GM18907 (cell line): ENCODE data around the gene TTC39A.
"Not testable (repeated sequence)": the region's sequence is repeated elsewhere in the genome, so short reads cannot be mapped to it uniquely, and the experiment has no call there.

Experiments used
- ATAC-seq: cut with Tn5 transposase; IDR thresholded peaks from one replicate; pipeline ENCODE4 v1.9.1; 2021; ENCODE audit warnings: mild to moderate bottlenecking, moderate library complexity; ENCODE audit not compliant: unreplicated experiment

TTC39A gene

DNA sequence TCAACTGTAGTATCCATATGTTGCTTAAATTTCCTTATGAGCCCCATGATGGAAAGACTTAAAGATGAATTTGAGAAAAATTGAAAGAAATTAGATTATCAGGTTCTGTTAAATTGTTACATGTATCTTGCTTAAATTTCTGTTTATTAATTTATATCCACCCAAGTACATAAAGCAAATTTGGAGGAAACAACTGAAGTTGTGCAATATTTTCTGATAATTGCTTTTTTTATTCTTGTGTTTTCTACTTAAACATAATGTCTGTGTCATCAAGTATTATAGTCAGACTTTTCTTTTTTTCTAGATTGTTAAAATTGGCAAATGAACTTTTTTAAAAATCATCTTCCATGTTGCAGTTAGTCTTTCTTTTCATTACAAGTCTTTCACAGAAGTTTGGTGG is 57.4 kb downstream of the TTC39A start:
- ATAC-seq: no peak

DNA sequence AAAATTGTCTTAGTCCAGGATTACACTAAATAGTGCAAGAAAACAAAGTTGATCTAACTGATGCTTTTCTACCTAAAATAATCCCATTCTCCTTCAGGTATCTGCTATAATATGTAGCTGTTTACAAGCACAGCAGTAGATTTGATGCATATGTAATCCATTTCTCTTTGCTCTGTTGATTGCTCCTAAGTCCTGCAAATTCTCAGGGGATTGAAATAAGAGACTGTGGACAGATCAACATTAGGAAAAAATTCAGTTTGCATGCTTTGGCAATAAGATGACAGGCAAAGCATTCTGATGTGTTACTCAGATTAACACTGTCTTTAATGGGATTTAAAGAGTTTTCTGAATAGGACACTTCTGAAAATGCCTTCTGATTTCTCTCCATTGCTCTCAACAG is 59.6 kb downstream of the TTC39A start:
- no peak for ATAC-seq

DNA sequence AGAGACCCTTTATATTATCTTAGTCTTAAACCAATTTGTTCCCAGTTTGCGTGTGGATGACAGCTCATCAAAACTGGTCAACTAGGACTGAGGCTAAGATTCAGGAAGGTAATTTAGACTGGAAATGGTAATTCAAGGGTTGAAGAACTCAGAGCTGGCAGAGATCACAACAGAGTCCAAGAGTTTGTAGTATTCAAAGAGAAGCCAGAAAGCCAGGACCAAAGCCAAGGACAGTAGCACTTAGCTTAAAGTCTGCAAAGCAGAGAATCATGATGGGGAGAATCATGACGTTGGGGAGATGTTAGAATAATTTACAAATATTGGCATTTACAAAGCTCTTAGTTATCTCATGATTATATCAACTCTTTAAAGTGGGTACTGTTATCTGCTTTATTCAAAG is 61.7 kb downstream of the TTC39A start:
- peak; percentile 24 for ATAC-seq

DNA sequence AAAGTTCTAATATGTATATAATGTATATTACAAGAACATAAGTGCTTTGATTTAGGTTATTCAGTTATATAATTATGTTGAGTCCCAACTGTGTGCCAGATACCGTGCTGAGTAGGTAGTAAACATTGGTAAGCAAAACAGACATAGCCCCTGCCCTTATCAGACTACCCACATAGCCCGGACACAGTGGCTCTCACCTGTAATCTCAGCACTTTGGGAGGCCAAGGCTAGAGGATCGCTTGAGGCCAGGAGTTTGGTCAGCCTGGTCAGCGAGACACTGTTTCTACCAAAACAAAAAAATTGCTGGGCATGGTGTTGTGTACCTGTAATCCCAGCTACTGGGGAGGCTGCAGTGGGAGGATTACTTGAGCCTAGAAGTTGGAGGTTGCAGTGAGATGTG is 63.6 kb downstream of the TTC39A start:
- no peak for ATAC-seq

DNA sequence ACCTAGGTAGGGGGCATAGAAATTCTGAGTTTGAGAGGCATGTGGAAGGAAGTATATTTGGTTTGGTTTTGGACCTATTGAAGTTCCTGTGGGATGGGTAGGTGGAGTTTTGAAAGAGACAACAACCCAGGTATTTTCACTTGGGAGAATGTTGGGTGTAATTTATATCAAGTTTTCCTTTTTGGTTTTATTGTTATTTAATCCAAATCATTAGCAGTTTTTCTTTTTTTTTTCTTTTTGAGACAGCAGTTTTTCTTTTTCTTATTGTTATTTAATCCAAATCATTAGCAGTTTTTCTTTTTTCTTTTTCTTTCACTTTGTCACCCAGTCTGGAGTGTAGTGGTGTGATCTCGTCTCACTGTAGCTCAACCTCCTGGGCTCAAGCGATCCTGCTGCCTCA is 64.2 kb downstream of the TTC39A start:
- ATAC-seq: no peak

DNA sequence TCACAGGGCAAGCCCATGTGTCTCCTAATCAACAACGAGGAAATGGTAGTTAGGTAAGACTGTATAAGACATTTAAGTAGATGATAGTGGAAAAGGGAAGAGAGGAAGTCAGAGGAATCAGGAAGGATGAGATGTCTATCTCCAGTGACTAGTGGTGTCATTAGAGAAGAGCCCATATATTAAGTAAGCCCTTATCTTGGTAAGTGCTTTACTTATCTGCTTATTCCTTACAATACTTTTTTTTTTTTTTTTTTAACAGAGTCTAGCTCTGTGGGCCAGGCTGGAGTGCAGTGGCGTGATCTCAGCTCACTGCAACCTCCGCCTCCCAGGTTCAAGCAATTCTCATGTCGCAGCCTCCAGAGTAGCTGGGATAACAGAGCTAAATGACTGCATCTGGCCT is 64.7 kb downstream of the TTC39A start:
- ATAC-seq: no peak

DNA sequence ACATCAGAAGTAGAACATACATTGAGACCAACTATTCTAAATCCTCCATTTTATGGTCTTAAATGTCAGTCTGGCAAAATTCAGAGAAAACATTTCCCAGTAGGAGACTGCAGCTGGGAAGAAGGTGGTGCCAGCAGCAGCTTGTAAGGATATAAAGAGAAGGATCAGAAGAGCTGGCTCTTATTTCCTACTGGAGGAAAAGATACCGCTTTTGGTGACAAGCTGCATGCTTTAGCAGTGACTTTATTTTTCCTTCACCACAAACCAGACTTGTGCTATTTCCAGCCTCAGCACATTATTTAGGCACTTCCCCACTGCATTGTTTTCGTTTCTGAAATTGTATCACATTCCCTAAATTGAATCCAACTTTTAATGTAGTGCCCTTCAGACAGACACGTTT is 65.9 kb downstream of the TTC39A start:
- ATAC-seq: no peak

DNA sequence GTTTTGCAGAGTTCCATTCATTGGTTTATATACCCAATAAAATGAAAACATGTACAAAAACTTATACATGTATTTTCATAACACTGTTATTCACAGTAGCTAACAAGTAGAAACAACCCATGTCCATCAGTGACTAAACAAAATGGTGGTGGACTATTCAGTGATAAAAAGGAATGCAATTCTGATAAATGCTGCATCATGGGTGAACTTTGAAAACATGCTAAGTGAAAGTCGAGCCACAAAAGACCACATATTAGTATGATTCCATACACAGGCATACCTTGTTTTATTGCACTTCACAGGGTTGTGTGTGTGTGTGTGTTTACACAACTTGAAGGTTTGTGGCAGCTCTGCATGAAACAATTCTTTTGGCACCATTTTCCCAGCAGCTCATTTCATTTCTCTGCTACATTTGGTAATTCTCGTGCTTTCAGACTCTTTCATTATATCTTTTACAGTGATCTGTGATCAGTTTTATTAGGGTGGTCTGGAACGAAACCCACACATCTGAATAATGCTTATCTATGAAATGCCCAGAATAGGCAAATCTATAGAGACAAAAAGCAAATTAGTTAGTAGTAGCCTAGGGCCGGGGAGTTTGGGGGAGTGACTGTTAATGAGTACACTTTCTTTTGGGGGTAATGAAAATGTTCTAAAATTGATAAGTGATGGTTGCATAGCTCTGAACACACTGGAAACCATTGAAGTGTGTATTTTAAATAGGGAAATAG is 67.0 kb downstream of the TTC39A start:
- no peak for ATAC-seq

DNA sequence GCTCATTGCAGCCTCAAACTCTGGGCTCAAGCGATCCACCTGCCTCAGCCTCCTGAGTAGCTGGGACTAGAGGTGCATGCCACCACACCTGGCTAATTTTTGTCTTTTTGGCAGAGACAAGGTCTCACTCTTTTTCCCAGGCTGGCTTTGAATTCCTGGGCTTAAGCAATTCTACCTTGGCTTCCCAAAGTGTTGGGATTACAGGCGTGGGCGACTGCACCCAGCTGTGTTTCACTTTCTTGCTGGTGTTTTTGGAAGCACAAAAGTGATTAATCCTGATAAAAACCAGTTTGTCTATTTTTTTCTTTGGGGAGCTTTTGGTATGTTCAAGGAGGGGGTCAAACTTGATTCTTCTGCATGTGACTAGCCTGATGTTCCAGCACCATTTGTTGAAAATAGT is 75.0 kb downstream of the TTC39A start:
- no peak for ATAC-seq

DNA sequence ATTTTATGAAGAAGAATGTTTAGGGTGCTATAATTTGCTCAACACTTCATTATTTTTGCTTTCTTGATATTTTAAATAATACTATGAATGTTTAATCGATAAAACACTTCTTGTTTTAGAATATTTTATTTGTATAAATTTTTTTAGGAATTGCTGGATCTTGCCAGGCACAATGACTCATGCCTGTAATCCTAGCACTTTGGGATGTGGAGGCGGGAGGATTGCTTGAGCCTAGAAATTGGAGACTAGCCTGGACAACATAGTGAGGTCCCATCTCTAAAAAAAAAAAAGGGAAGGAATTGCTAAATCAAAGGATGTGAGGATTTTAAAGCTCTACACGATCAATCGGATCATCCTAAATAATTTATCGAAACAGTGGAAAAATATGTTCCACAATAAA is 76.7 kb downstream of the TTC39A start:
- ATAC-seq: no peak

DNA sequence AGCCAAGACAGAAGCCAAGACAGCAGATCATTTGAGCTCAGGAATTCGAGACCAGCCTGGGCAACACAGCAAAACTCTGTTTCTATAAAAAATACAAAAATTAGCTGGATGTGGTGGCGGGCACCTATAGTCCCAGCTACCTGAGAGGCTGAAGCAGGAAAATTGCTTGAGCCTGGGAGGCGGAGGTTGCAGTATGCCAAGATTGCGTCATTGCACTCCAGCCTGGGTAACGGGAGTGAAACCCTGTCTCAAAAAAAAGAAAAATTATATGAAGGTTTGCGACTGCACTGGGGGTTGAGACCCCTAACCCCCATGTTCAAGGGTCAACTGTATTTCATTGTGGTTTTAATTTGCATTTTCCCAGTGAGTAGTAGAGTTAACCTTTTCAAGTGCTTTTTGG is 78.0 kb downstream of the TTC39A start:
- no peak for ATAC-seq

DNA sequence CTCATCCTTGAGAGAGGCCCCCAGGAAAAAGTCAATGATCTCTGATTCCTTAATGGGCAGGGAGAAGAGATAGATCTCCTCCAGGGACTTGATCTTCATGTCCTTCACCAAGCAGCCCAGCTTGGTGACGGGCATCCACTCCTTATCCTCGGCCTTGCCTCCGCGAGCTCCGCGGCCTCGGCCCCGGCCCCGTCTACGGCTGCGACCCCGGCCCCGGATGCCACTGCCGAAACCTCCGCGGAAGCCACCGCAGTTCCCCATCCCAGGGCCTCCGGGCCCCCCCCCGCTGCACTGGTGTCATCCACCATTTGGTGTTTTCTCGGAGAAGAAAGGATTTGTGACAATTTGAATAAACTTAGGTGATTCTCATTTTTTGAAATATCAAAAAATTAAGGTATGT is 79.2 kb downstream of the TTC39A start:
- not testable (repeated sequence) for ATAC-seq

DNA sequence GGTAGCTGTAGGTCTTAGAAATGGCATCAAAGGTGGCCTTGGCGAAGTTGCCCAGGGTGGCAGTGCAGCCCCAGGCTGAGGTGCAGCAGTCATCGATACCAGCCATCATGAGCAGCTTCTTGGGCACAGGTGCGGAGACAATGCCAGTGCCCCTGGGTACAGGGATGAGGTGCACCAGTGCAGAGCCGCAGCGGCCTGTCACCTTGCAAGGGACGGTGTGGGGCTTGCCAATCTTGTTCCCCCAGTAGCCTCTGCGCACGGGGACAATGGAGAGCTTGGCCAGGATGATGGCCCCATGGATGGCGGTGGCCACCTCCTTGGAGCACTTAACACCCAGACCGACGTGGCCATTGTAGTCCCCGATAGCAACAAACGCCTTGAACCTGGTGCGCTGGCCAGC is 79.6 kb downstream of the TTC39A start:
- not testable (repeated sequence) for ATAC-seq

DNA sequence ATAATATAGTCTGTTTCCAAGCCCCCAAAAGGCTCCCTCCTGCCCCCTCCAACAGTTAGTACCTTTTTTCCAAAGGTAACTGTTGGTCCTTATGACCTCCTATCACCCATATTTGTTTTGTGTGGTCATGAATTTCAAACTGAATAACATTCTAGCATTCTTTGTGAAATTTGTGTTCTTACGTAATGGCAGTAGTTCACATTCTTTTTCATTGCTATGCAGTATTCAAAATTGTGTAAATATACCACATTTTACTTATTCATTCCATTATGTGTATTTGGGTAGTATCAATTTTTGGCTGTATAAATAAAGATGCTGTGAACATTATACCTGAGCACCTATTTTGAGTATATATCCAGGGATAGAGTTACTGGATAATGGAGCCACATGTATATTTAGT is 80.9 kb downstream of the TTC39A start:
- no peak for ATAC-seq

DNA sequence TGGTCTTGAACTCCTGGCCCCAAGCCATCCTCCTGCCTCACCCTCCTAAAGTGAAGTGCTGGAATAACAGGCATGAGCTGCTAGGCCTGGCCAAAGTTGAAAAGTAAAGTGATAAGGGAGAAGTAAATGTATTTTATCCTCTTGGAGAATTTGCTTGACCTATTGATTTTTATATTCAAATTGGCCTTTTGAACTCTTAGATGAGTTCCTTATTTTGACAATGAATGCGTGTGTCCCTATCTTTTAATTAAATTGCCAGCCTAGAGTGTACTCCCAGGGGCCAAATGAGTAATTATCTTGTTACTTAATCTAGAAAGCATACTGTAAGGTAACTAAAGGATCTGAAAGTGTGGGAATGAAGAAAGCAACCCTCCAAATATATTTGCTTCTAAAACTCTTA is 82.9 kb downstream of the TTC39A start:
- ATAC-seq: no peak

DNA sequence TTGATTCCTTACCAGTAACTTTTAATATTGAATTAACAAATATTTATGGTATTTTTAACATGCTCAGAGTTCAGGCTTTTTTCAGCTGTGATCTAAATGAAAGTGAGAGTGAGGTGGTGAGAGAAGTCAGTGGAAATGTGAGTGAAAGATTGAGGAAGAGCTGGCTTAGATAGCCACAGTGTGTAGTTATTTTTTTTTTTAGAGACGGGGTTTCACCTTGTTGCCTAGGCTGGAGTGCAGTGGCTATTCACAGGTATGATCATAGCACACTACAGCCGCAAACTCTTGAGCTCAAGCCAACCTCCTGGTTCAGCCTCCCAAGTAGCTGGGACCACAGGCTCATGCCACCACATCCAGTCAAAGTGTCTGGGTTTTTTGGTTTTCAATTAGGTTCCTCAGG is 83.3 kb downstream of the TTC39A start:
- peak; percentile 89 for ATAC-seq

DNA sequence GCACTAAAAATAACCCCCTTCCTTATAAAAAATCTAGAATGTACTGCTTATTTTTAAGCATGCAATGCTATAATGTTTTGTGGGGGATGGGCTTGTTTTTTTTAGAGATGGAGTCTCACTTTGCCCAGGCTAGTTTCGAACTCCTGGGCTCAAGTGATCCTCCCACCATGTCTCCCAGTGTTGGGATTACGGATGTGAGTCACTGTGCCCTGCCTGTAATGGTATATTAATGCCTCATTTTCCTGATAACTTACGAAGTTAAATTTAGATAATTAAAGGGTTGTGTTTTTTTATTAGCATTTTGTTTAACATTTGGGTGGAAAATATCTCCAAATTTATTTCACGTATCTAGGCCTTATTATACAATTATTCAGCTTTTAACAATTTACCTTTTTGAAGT is 87.8 kb downstream of the TTC39A start:
- no peak for ATAC-seq

DNA sequence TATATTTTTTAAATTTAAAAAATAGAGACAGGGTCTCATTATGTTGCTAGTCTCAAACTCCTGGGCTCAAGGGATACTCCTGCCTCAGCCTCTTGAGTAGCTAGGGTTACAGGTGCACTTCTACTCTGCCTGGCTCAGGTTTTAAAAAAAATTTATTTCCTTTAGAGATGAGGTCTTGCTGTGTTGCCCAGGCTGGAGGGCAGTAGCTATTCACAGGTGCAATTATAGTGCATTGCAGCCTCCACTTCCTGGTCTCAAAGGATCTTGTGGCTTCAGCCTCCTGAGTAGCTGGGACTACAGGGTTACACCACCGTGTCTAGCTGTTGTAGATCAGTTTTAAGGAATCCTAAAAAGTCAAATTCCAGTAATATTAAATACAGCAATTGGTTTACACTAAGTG is 89.2 kb downstream of the TTC39A start:
- no peak for ATAC-seq

DNA sequence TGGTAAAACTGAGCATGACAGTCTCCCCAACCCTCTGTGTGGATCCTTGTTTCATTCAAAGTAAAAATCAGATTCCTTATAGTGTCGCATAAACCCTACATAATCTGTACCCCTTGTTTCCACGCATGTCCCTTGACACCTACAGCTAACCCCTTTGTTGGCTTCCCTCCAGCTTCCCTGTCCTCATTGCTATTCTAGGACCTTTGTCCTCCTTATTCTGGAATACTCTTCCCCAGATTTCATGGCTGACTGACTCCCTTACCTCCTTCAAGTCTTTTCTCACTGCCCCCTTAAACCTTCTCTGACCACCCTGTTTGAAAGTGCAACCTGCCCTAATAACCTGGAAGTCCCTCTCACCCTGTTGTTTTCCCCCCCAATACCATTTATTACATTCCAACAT is 90.3 kb downstream of the TTC39A start:
- ATAC-seq: no peak

DNA sequence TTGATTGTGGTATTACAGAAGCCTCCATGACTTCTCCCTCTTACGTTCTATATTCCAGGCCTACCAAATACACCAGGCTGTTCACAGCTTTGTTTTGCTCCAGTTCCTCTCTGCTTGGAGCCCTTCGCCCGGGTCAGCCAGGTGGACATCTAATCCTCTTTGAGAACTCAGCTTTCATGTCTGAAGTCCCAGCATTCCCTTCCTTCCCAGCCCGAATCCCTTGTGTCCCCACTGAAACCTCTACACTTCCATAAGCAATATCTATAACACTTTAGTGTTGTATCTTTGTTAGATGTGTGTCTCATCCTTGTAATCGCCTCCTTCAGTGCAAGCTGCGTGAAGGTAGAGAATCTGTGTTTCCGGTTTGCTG is 92.3 kb downstream of the TTC39A start:
- no peak for ATAC-seq

DNA sequence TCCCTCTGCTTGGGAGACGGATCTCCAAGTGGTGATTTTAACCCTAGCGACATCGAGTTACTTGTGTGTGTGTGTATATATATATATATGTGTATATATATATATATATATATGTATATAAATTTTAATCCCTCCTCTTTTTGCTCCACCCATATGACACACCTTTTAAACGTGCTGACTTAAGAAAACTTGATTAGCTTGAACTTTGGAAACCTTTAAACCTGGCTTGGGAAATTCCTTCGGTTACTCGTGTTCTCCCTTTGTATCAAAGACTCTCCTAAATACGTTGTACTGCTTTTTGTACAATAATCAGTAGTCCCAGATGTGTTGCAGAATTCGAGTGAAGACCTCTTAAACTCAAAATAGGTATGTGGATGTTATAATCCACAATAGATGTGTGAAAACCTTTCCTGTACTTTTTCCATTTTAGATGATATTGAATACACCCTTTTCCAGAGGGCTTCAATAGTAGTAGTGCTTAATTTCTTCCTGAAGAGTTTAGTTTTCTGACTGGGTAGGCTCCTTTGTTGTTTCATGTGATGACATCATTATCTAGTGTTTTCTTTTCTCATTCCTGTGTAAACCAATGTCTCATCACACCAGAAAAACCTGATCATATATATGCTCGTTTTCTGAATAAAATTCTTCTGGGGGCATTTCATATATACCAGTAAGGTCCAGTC is 92.9 kb downstream of the TTC39A start:
- no peak for ATAC-seq
